GM13977 (cell line): ENCODE measurements around the gene SNX30.

ENCODE experiments used
- DNase-seq: peaks from one replicate; pipeline ENCODE4 v3.0.0; 2012; ENCODE audit warnings: low spot score
- CTCF ChIP-seq: IDR thresholded peaks from 2 replicates; pipeline ENCODE4 v1.5.1; 2012; ENCODE audit warnings: mild to moderate bottlenecking, control low read depth; ENCODE audit not compliant: insufficient read depth; ENCODE audit errors: extremely low read depth, missing control alignments
- in situ Hi-C: fragments of 300-500 bp; cut with MboI; formaldehyde crosslinking; loops from one replicate; pipeline ENCODE4 v1.12.0; 2022; ENCODE audit warnings: low sequenced_read_pairs, low pct_unique_long_range_greater_than_20kb, mixed read lengths, inconsistent platforms; ENCODE audit not compliant: unreplicated experiment

SNX30 gene

GRCh38 chr9:112852741-112853504 lies 102.4 kb downstream of the SNX30 start:
- no peak for DNase-seq
- in situ Hi-C loops, result no loop called here
- no peak for TF ChIP-seq CTCF

GRCh38 chr9:112853882-112854585 lies 103.5 kb downstream of the SNX30 start:
- in situ Hi-C loops, result no loop called here
- no peak for DNase-seq
- TF ChIP-seq CTCF, result no peak

GRCh38 chr9:112854657-112855056 lies 104.1 kb downstream of the SNX30 start:
- no peak for TF ChIP-seq CTCF
- in situ Hi-C loops, result no loop called here
- no peak for DNase-seq

GRCh38 chr9:112856200-112856599 lies 105.6 kb downstream of the SNX30 start:
- no peak for DNase-seq
- TF ChIP-seq CTCF, result no peak
- in situ Hi-C loops, result no loop called here

GRCh38 chr9:112856843-112857242 lies 106.3 kb downstream of the SNX30 start:
- in situ Hi-C loops, result no loop called here
- no peak for DNase-seq

GRCh38 chr9:112858005-112858404 lies 107.4 kb downstream of the SNX30 start:
- no peak for TF ChIP-seq CTCF
- in situ Hi-C loops, result no loop called here
- no peak for DNase-seq

More at GRCh38 chr9:112856843-112857242, 106.3 kb downstream of the SNX30 start:
- no peak for TF ChIP-seq CTCF
